ENCODE results near the gene CBX4.

The CBX4 gene

GRCh38 chr17:79841369-79842135 is 2.3 kb upstream of the CBX4 start:
- peak; percentile 63 for DNase-seq

- no peak for DNase-seq
These were observed 1.7 kb upstream of the CBX4 start for GRCh38 chr17:79840989-79841286.

- DNase-seq: peak; percentile 63
These were observed 1.2 kb upstream of the CBX4 start for GRCh38 chr17:79840269-79840988.

GRCh38 chr17:79838522-79839274 is 542 bp downstream of the CBX4 start:
- peak; percentile 76 for DNase-seq

- peak; percentile 57 for DNase-seq
These were observed 1.2 kb downstream of the CBX4 start for GRCh38 chr17:79837888-79838521.

GRCh38 chr17:79836972-79837887 is 2.0 kb downstream of the CBX4 start:
- peak; percentile 80 for DNase-seq

GRCh38 chr17:79836510-79836971 is 2.7 kb downstream of the CBX4 start:
- no peak for DNase-seq

GRCh38 chr17:79835953-79836509 is 3.2 kb downstream of the CBX4 start:
- no peak for DNase-seq

- no peak for DNase-seq
These were observed 3.8 kb downstream of the CBX4 start for GRCh38 chr17:79835470-79835899.

GRCh38 chr17:79834565-79835469 is 4.4 kb downstream of the CBX4 start:
- peak; percentile 89 for DNase-seq

- DNase-seq: no peak
These were observed 5.3 kb downstream of the CBX4 start for GRCh38 chr17:79833744-79834564.

GRCh38 chr17:79833110-79833450 is 6.2 kb downstream of the CBX4 start:
- DNase-seq: no peak

- no peak for DNase-seq
These were observed 6.8 kb downstream of the CBX4 start for GRCh38 chr17:79832218-79833109.

- no peak for DNase-seq
These were observed 7.7 kb downstream of the CBX4 start for GRCh38 chr17:79831265-79832217.

GRCh38 chr17:79830763-79831264 is 8.4 kb downstream of the CBX4 start:
- no peak for DNase-seq

- no peak for DNase-seq
These were observed 8.9 kb downstream of the CBX4 start for GRCh38 chr17:79830303-79830702.

- no peak for DNase-seq
These were observed 9.8 kb downstream of the CBX4 start for GRCh38 chr17:79829457-79829856.
